ENCODE data around the gene SFRP5. TPM values are rescaled to one million over a fixed set of nuclear protein-coding genes. Genes with fewer than 3 reads are reported as not detected.

The SFRP5 gene
- total RNA-seq, 1 experiment from 2014 or later = not detected

DNA sequence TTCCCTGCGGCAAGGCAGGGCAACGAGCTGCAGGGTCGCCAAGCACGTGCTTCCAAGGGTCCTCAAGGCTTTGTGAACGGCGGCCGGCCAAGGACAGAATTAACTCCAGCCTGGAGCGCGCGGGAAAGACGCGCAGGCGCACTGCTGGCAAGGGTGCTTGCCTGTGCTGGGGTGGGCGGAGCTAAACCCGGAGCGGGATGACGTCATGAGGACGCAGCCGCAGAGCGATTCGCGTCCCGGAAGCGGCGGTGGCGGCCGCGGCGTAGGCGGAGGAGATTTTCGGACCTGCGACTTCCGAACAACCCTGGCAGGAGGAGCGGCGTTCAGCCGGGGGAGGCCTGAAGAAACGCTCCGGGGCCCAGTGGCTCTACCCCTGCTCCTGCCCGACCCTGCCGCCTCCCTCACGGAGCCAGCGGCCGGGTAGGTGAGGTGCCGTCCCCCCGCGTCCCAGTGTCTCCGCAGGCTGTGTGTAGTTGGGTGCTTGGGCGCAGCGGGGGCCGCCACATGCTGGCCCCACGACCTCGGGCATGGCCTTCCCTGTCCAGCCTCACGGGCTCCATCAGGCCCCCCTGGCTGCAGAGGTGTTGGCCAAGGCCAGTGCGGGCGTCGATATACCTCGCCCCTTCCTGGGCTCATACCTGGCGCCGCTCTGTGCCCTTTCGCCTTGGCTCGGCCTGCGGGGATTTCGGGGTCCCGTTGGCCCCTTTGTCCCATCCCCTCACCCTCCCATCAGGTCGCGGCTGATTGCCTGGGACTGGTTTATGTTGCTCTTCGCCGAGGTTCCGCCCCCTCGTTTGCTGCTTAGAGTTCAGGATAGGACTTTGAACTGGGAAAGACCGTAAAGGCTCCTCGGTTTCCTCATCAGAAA is 34.7 kb downstream of the SFRP5 start, which contains the start of gene ZFYVE27:
Gene ZFYVE27, plus strand, starts transcription at position 227 of the 868 bp plus-strand sequence. CDS start 1,350 bp downstream, outside the sequence.
- CTCF ChIA-PET = interaction anchor here (1.0 to 3.1 kb wide), 6 partner anchors 27 to 304 kb away, joined by 3 to 7 read pairs (median 6); partner anchors contain the start of gene AVPI1
- POLR2A ChIA-PET = interaction anchor here (1.0 to 1.9 kb wide), 6 partner anchors 10 to 132 kb away, joined by 3 to 9 read pairs (median 6); partner anchors contain the start of genes AVPI1 and MARVELD1
- BruUV-seq (replicated peaks) = TSS peak; percentile 45
- Histone ChIP-seq H2AFZ (ENCODE audit: low read depth, low read length, poor library complexity, severe bottlenecking) (peak within 1 kb of the TSS; percentile 10), H3K9ac (ENCODE audit: low read length) (peak within 1 kb of the TSS; percentile 92), H3K4me2 (ENCODE audit: low read length) (peak within 1 kb of the TSS; percentile 85), H3K79me2 (ENCODE audit: insufficient read depth, low read length) (peaks cover 49% of the 10 kb centered on the region), H3K27me3 (ENCODE audit: insufficient read depth, low read length) (no peaks in the 10 kb centered on the region), H3K36me3 (ENCODE audit: control insufficient read depth in 1 of 2, insufficient read depth in 2 of 2, low read length in 2 of 2) (peaks cover 12 to 21% of the 10 kb centered on the region in 2 experiments; a peak in 3 of 4 replicates), H3K4me3 (replicated peaks in 1 of 2; ENCODE audit: low read depth in 1 of 2, low read length in 2 of 2) (peak within 1 kb of the TSS; percentile 69 to 83), H3K9me2 (ENCODE audit: insufficient read depth) (no peaks in the 10 kb centered on the region), H3K9me3 (ENCODE audit: control insufficient read depth in 1 of 2, insufficient read depth in 1 of 2, low read depth in 1 of 2, low read length in 2 of 2) (no peaks in the 10 kb centered on the region), H3K4me1 (ENCODE audit: control insufficient read depth in 1 of 2, insufficient read depth in 2 of 2, low read length in 2 of 2) (peaks cover 9 to 19% of the 10 kb centered on the region in 2 experiments), H4K20me1 (ENCODE audit: insufficient read depth) (no peaks in the 10 kb centered on the region), H3K27ac (ENCODE audit: low read depth, low read length) (peak within 1 kb of the TSS; percentile 85)
- intact Hi-C loops (cut with micrococcal nuclease) = no loop called here
- RAD21 ChIA-PET (ENCODE audit: low non-redundant PET in 1 of 2, low total read pairs in 2 of 2, uncharacterized antibody in 2 of 2, unreplicated experiment in 2 of 2) = no interaction called here
- ATAC-seq (peak; percentile 92), DNase-seq (ENCODE audit: low read depth, low spot score) (peak; percentile 88)
- TF ChIP-seq RAD21 (IDR thresholded peaks at IDR 0.05; ENCODE audit: low read depth) (no peak), ZNF274 (IDR thresholded peaks at IDR 0.05; ENCODE audit: low read depth, low read length) (no peak), TCF7L2 (IDR thresholded peaks at IDR 0.05; ENCODE audit: borderline replicate concordance, extremely low read depth, insufficient read depth, insufficient read length) (no peak), ELF1 (IDR thresholded peaks at IDR 0.05; ENCODE audit: borderline replicate concordance, low read depth) (peak; percentile 91), POLR2A (IDR thresholded peaks at IDR 0.05; ENCODE audit: borderline replicate concordance, extremely low read depth, insufficient read depth, insufficient read length) (peak; percentile 37), CBX3 (IDR thresholded peaks at IDR 0.05; ENCODE audit: low read depth) (peak; percentile 99), EZH2 (IDR thresholded peaks at IDR 0.05) (no peak), POLR2AphosphoS5 (IDR thresholded peaks at IDR 0.05; ENCODE audit: low read depth, low read length) (peak; percentile 95), ZBTB33 (IDR thresholded peaks at IDR 0.05; ENCODE audit: extremely low read depth, insufficient replicate concordance, low read length) (peak; percentile 63), SIN3A (IDR thresholded peaks at IDR 0.05; ENCODE audit: low read depth) (peak; percentile 89), JUND (IDR thresholded peaks at IDR 0.05) (no peak), EZH2phosphoT487 (IDR thresholded peaks at IDR 0.05; ENCODE audit: borderline replicate concordance) (no peak), YY1 (IDR thresholded peaks at IDR 0.05; ENCODE audit: extremely low read depth, insufficient replicate concordance, low read depth, low read length) (peak; percentile 6), SP1 (IDR thresholded peaks at IDR 0.05; ENCODE audit: low read depth) (no peak; the same call in 1 of the 2 replicates), ZFX (IDR thresholded peaks at IDR 0.05) (peak; percentile 60), MAX (IDR thresholded peaks at IDR 0.05) (peak; percentile 100)
- TF ChIP-seq, protein P1, sequence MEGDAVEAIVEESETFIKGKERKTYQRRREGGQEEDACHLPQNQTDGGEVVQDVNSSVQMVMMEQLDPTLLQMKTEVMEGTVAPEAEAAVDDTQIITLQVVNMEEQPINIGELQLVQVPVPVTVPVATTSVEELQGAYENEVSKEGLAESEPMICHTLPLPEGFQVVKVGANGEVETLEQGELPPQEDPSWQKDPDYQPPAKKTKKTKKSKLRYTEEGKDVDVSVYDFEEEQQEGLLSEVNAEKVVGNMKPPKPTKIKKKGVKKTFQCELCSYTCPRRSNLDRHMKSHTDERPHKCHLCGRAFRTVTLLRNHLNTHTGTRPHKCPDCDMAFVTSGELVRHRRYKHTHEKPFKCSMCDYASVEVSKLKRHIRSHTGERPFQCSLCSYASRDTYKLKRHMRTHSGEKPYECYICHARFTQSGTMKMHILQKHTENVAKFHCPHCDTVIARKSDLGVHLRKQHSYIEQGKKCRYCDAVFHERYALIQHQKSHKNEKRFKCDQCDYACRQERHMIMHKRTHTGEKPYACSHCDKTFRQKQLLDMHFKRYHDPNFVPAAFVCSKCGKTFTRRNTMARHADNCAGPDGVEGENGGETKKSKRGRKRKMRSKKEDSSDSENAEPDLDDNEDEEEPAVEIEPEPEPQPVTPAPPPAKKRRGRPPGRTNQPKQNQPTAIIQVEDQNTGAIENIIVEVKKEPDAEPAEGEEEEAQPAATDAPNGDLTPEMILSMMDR (IDR thresholded peaks at IDR 0.05 in 2 of 3, conservative IDR thresholded peaks at IDR 0.05 in 1 of 3; ENCODE audit: borderline replicate concordance in 1 of 3, insufficient read depth in 1 of 3, low read depth in 2 of 3, low read length in 2 of 3) = no peak
- TF ChIP-seq, protein P2, sequence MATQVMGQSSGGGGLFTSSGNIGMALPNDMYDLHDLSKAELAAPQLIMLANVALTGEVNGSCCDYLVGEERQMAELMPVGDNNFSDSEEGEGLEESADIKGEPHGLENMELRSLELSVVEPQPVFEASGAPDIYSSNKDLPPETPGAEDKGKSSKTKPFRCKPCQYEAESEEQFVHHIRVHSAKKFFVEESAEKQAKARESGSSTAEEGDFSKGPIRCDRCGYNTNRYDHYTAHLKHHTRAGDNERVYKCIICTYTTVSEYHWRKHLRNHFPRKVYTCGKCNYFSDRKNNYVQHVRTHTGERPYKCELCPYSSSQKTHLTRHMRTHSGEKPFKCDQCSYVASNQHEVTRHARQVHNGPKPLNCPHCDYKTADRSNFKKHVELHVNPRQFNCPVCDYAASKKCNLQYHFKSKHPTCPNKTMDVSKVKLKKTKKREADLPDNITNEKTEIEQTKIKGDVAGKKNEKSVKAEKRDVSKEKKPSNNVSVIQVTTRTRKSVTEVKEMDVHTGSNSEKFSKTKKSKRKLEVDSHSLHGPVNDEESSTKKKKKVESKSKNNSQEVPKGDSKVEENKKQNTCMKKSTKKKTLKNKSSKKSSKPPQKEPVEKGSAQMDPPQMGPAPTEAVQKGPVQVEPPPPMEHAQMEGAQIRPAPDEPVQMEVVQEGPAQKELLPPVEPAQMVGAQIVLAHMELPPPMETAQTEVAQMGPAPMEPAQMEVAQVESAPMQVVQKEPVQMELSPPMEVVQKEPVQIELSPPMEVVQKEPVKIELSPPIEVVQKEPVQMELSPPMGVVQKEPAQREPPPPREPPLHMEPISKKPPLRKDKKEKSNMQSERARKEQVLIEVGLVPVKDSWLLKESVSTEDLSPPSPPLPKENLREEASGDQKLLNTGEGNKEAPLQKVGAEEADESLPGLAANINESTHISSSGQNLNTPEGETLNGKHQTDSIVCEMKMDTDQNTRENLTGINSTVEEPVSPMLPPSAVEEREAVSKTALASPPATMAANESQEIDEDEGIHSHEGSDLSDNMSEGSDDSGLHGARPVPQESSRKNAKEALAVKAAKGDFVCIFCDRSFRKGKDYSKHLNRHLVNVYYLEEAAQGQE (IDR thresholded peaks at IDR 0.05; ENCODE audit: low read depth) = no peak

All from HCT116 (cell line).